IMR-90 (cell line): ENCODE results near the gene AS3MT. TPM values are rescaled to one million over a fixed set of nuclear protein-coding genes. Genes with fewer than 3 reads are reported as not detected.

Source experiments
- ATAC-seq: fragments of 200-7000 bp; cut with Tn5 transposase; 2 replicates; pipeline ENCODE4 v1.9.1; 2020; ENCODE audit warnings: low read depth, mild to moderate bottlenecking, moderate library complexity
- BruUV-seq: library from RNA; stranded (reverse); fragments of 400-500 nt; replicated peaks from 2 replicates; lab custom pipeline; 2021; lab: Mats Ljungman, UMichigan
- CTCF ChIA-PET: fragments of 300-600 bp; formaldehyde crosslinking; extraction: SDS; loops from one replicate; lab custom pipeline; 2021; ENCODE audit warnings: antibody characterized with exemption; lab: Yijun Ruan, JAX
- POLR2A ChIA-PET: fragments of 300-600 bp; sonication (Branson Sonifier 250); formaldehyde crosslinking; loops from one replicate; lab custom pipeline; 2022; ENCODE audit warnings: antibody characterized with exemption; ENCODE audit not compliant: unreplicated experiment; lab: Charles Lee
- DNase-seq: peaks from one replicate; pipeline ENCODE4 v3.0.0; 2013
- H2AFZ ChIP-seq: replicated peaks from 2 replicates; pipeline ENCODE3; 2013; ENCODE audit warnings: low read length, mild to moderate bottlenecking; ENCODE audit not compliant: poor library complexity
- H2AK5ac ChIP-seq: 2 replicates; pipeline ENCODE4 v1.6.1; 2013; ENCODE audit warnings: low read depth, low read length, inconsistent platforms
- H2AK9ac ChIP-seq: replicated peaks from 2 replicates; pipeline ENCODE3; 2013; ENCODE audit warnings: mild to moderate bottlenecking, low read depth, low read length, moderate library complexity; ENCODE audit not compliant: poor library complexity
- H2BK120ac ChIP-seq: 2 replicates; pipeline ENCODE4 v1.6.1; 2013; ENCODE audit warnings: low read depth, low read length, inconsistent platforms
- H2BK15ac ChIP-seq: 3 replicates; pipeline ENCODE4 v1.6.1; 2013; ENCODE audit warnings: low read depth, low read length, inconsistent platforms
- H2BK20ac ChIP-seq: 2 replicates; pipeline ENCODE4 v1.6.1; 2013; ENCODE audit warnings: low read depth, mild to moderate bottlenecking, inconsistent platforms, low read length, moderate library complexity
- H2BK5ac ChIP-seq: 2 replicates; pipeline ENCODE4 v1.6.1; 2013; ENCODE audit warnings: mild to moderate bottlenecking, low read depth, low read length, inconsistent platforms; ENCODE audit not compliant: poor library complexity, severe bottlenecking
- H3K14ac ChIP-seq: replicated peaks from 2 replicates; pipeline ENCODE4 v1.6.1; 2013; ENCODE audit warnings: low read depth, low read length, inconsistent platforms
- H3K18ac ChIP-seq: 2 replicates; pipeline ENCODE4 v1.6.1; 2013; ENCODE audit warnings: low read depth, low read length, control low read depth
- H3K23ac ChIP-seq: 2 replicates; pipeline ENCODE4 v1.6.1; 2013; ENCODE audit warnings: low read depth, low read length, inconsistent platforms
- H3K27ac ChIP-seq: 2 replicates; pipeline ENCODE4 v1.5.1; 2013; ENCODE audit warnings: mild to moderate bottlenecking, control low read depth, low read length; ENCODE audit not compliant: insufficient read depth
- H3K27me3 ChIP-seq: 2 replicates; pipeline ENCODE4 v1.6.1; 2013; ENCODE audit warnings: low read length; ENCODE audit not compliant: control insufficient read depth, insufficient read depth
- H3K36me3 ChIP-seq: 2 replicates; pipeline ENCODE4 v1.6.1; 2013; ENCODE audit warnings: low read length, mixed read lengths; ENCODE audit not compliant: control insufficient read depth, insufficient read depth
- H3K4ac ChIP-seq: 2 replicates; pipeline ENCODE4 v1.6.1; 2013; ENCODE audit warnings: low read depth, low read length, inconsistent platforms
- H3K4me1 ChIP-seq: 2 replicates; pipeline ENCODE4 v1.6.1; 2013; ENCODE audit warnings: low read length, mixed read lengths; ENCODE audit not compliant: control insufficient read depth, insufficient read depth
- H3K4me2 ChIP-seq: 2 replicates; pipeline ENCODE4 v1.6.1; 2013; ENCODE audit warnings: low read depth, mild to moderate bottlenecking, control low read depth, low read length, moderate library complexity
- H3K4me3 ChIP-seq: 2 replicates; pipeline ENCODE4 v1.5.1; 2013; ENCODE audit warnings: low read depth, mild to moderate bottlenecking, control low read depth, low read length, moderate library complexity; ENCODE audit not compliant: insufficient read depth
- H3K56ac ChIP-seq: 2 replicates; pipeline ENCODE4 v1.6.1; 2013; ENCODE audit warnings: low read length, inconsistent platforms; ENCODE audit not compliant: insufficient read depth; ENCODE audit errors: extremely low read depth
- H3K79me1 ChIP-seq, 2 experiments: 2 replicates each; pipeline ENCODE4 v1.6.1; 2013; ENCODE audit warnings: low read length in 2 of 2, inconsistent platforms in 1 of 2, low read depth in 1 of 2
- H3K9ac ChIP-seq: 2 replicates; pipeline ENCODE4 v1.6.1; 2013; ENCODE audit warnings: low read depth, low read length, control low read depth
- H3K9me1 ChIP-seq: 2 replicates; pipeline ENCODE4 v1.6.1; 2013; ENCODE audit warnings: low read length, inconsistent platforms; ENCODE audit not compliant: insufficient read depth
- H3K9me3 ChIP-seq: 2 replicates; pipeline ENCODE4 v1.6.1; 2013; ENCODE audit warnings: low read length; ENCODE audit not compliant: control insufficient read depth, insufficient read depth
- H4K20me1 ChIP-seq: 2 replicates; pipeline ENCODE4 v1.6.1; 2013; ENCODE audit warnings: low read length, inconsistent platforms; ENCODE audit not compliant: insufficient read depth
- H4K5ac ChIP-seq: 2 replicates; pipeline ENCODE4 v1.6.1; 2013; ENCODE audit warnings: mild to moderate bottlenecking, low read depth, low read length, control low read depth
- H4K8ac ChIP-seq, 2 experiments: 2 replicates each; pipeline ENCODE4 v1.6.1; 2013; ENCODE audit warnings: low read depth in 2 of 2, low read length in 2 of 2, control low read depth in 1 of 2, inconsistent platforms in 1 of 2
- H4K91ac ChIP-seq: 2 replicates; pipeline ENCODE4 v1.6.1; 2013; ENCODE audit warnings: low read depth, low read length, inconsistent platforms; ENCODE audit not compliant: insufficient read depth
- BHLHE40 ChIP-seq: fragments of 150-350 bp; IDR thresholded peaks from 2 replicates; pipeline ENCODE4 v1.6.1; 2016; ENCODE audit warnings: mild to moderate bottlenecking, low read depth, low read length
- FOS ChIP-seq: fragments of 150-350 bp; IDR thresholded peaks from 2 replicates; pipeline ENCODE4 v1.6.1; 2016; ENCODE audit warnings: low read depth, low read length
- MAFK ChIP-seq: IDR thresholded peaks from 2 replicates; pipeline ENCODE4 v1.6.1; 2012; ENCODE audit warnings: low read depth, low read length, improper control_type of control experiment
- MAZ ChIP-seq: IDR thresholded peaks from 2 replicates; pipeline ENCODE4 v1.6.1; 2012; ENCODE audit warnings: low read depth, mild to moderate bottlenecking, low read length, improper control_type of control experiment, moderate library complexity, borderline replicate concordance
- RFX5 ChIP-seq: IDR thresholded peaks from 2 replicates; pipeline ENCODE4 v1.8.0; 2012; ENCODE audit warnings: low read depth, mild to moderate bottlenecking, low read length, moderate library complexity
- WGBS, 2 experiments: methylation state at CpG; one replicate each; pipeline versions ENCODE4 v1.1.5 to v1.1.7; 2013; ENCODE audit warnings: missing lambda C conversion rate in 2 of 2; ENCODE audit not compliant: insufficient read length in 1 of 2; ENCODE audit errors: extremely low coverage in 2 of 2; 5-methylcytosine and 5-hydroxymethylcytosine counted together
- dilution Hi-C: fragments of 300-500 bp; cut with HindIII; formaldehyde crosslinking; loops from one replicate; pipeline ENCODE4 v1.14.3; 2018; ENCODE audit warnings: low sequenced_read_pairs; ENCODE audit not compliant: unreplicated experiment
- in situ Hi-C: fragments of 300-500 bp; cut with MboI; formaldehyde crosslinking; loops from 3 replicates; pipeline ENCODE4 v1.14.3; 2019; ENCODE audit warnings: low sequenced_read_pairs, inconsistent platforms, mixed read lengths
- intact Hi-C: fragments of 100-400 bp; cut with micrococcal nuclease; formaldehyde crosslinking; loops from 2 replicates; pipeline ENCODE4 v1.10.0; 2022
- polyA plus RNA-seq, 3 experiments: library from polyadenylated mRNA; depleted of rRNA; stranded (reverse); fragments of >200 nt; gene quantifications; 2 replicates each; pipeline ENCODE4 v1.2.3, GENCODE V29; 2012; ENCODE audit warnings: low replicate concordance in 1 of 3
- total RNA-seq: library from RNA; depleted of rRNA; stranded (reverse); fragments of >200 nt; gene quantifications from 2 replicates; pipeline ENCODE4 v1.2.3, GENCODE V29; 2012

Gene AS3MT
- total and polyA plus RNA-seq, 2 of the 4 experiments (the other 2 are of a cell fraction) = 2.7 to 3.6 TPM

GRCh38 chr10:102827597-102827975 is 41.7 kb upstream of the AS3MT start:
- Histone ChIP-seq H3K27ac (no peak overlapping the region), H3K4me1 (no peaks in the 10 kb centered on the region), H3K27me3 (peaks cover 7% of the 10 kb centered on the region), H4K8ac (no peak overlapping the region), H2AFZ (no peak overlapping the region), H3K79me1 (no peaks in the 10 kb centered on the region), H2BK5ac (no peak overlapping the region), H4K5ac (no peak overlapping the region), H3K4me2 (no peak overlapping the region), H3K9me1 (no peaks in the 10 kb centered on the region), H2BK15ac (no peak overlapping the region), H3K4me3 (no peak overlapping the region), H3K18ac (no peak overlapping the region), H3K36me3 (no peaks in the 10 kb centered on the region), H3K23ac (no peak overlapping the region), H3K4ac (no peak overlapping the region), H3K56ac (no peak overlapping the region), H2BK120ac (no peak overlapping the region), H3K9ac (no peak overlapping the region), H2BK20ac (no peak overlapping the region), H4K91ac (no peak overlapping the region), H4K20me1 (no peaks in the 10 kb centered on the region), H3K9me3 (no peaks in the 10 kb centered on the region), H3K14ac (peak overlapping the region; percentile 41; the same call in 1 of the 2 replicates), H2AK5ac (no peak overlapping the region), H2AK9ac (no peak overlapping the region)
- 67% methylated on average over 2 of the region's 5 CpGs; no CpG with 5 or more reads in 1 of the 2 experiments for WGBS, 2 experiments
- POLR2A ChIA-PET = no interaction called here
- DNase-seq (no peak), ATAC-seq (no peak)
- BruUV-seq = no TSS peak
- TF ChIP-seq BHLHE40 (no peak), FOS (no peak), RFX5 (no peak), MAZ (no peak), MAFK (no peak)
- dilution Hi-C loops = no loop called here
- in situ Hi-C loops = no loop called here
- CTCF ChIA-PET = interaction anchor here (0.6 to 1.0 kb wide), 3 partner anchors 8 to 74 kb away, joined by 3 to 4 read pairs (median 3); no protein-coding TSS in a partner anchor
- intact Hi-C loops = no loop called here
